Mesodermal cell (in vitro differentiated cells): ENCODE measurements around the gene CDH23.

Experiments
- H3K27ac ChIP-seq: 2 replicates; pipeline ENCODE4 v1.7.0; 2013; ENCODE audit warnings: mild to moderate bottlenecking, low read depth, low read length, moderate library complexity; ENCODE audit not compliant: severe bottlenecking
- H3K36me3 ChIP-seq: 2 replicates; pipeline ENCODE4 v1.7.1; 2013; ENCODE audit warnings: mild to moderate bottlenecking, low read length, moderate library complexity; ENCODE audit not compliant: control insufficient read depth, insufficient read depth
- H3K4me1 ChIP-seq: one replicate; pipeline ENCODE4 v1.7.1; 2013; ENCODE audit warnings: mild to moderate bottlenecking, low read length; ENCODE audit not compliant: insufficient read depth, control insufficient read depth, poor library complexity, severe bottlenecking
- H3K4me3 ChIP-seq: 2 replicates; pipeline ENCODE4 v1.7.0; 2013; ENCODE audit warnings: low read length, control low read depth, mild to moderate bottlenecking; ENCODE audit not compliant: insufficient read depth, poor library complexity, severe bottlenecking; ENCODE audit errors: extremely low read depth
- H3K9me3 ChIP-seq: 2 replicates; pipeline ENCODE4 v1.7.1; 2013; ENCODE audit warnings: mild to moderate bottlenecking, low read length, moderate library complexity; ENCODE audit not compliant: control insufficient read depth
- WGBS, 2 experiments: methylation state at CpG; one replicate each; pipeline ENCODE4 v1.1.5; 2013; ENCODE audit warnings: missing lambda C conversion rate in 2 of 2; ENCODE audit not compliant: insufficient coverage in 2 of 2; 5-methylcytosine and 5-hydroxymethylcytosine counted together

CDH23 gene

GRCh38 chr10:71457908-71458307 lies 61.2 kb downstream of the CDH23 start:
- WGBS, 2 experiments: 74 to 88% methylated on average over 4 of the region's 4 CpGs

DNA sequence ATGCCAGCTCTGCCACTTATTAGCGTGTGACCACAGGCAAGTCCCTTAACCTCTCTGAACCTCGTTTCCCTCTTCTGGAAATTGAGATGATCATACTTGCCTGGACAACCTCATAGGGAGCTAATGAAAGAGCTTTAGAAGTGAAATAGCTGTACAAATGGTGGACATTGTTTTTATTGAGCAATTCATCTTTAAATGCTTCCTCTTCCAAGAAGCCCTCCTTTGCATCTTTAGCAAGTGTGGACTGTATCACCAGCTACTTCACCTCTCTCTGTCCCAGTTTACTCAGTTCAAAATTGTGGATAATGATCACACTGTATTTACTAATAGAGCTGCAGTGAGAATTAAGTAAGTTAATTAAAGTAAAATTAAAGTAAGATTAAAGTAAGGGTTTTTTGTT lies 61.7 kb downstream of the CDH23 start:
- no CpG with 5 or more reads among the region's 2 CpGs for WGBS, 2 experiments

More at GRCh38 chr10:71457908-71458307, 61.2 kb downstream of the CDH23 start:
- Histone ChIP-seq H3K4me1 (no peaks in the 10 kb centered on the region), H3K27ac (no peak overlapping the region), H3K4me3 (no peak overlapping the region), H3K36me3 (no peaks in the 10 kb centered on the region), H3K9me3 (no peaks in the 10 kb centered on the region)

DNA sequence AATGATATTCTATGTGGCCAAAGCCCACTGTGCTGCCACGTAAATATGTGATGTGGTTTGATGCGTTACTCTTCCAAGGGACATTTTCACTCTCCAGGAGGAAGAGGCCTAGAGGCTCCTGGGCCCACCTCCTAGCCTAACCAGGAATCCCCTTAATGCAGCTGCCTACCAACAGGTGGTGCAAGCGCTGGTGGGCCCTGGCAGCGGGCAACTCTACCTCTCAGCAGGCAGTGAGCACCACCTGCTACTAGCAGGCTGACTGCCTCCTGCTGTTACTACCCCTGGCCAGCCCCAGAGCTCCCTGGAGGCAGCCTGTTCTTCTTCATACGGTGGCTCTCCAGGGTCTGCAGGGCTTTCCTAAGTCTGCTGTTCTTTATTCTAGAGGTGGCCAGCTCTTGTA lies 62.8 kb downstream of the CDH23 start:
- WGBS, 2 experiments: 87 to 89% methylated on average over 5 of the region's 5 CpGs
- no peaks in the 10 kb centered on the region for H3K36me3 ChIP-seq
- H3K4me1 ChIP-seq: no peaks in the 10 kb centered on the region
- no peak overlapping the region for H3K4me3 ChIP-seq
- no peak overlapping the region for H3K27ac ChIP-seq
- H3K9me3 ChIP-seq: no peaks in the 10 kb centered on the region

More for the DNA sequence above, 61.7 kb downstream of the CDH23 start:
- Histone ChIP-seq H3K36me3 (no peaks in the 10 kb centered on the region), H3K9me3 (no peaks in the 10 kb centered on the region), H3K4me1 (no peaks in the 10 kb centered on the region), H3K27ac (no peak overlapping the region), H3K4me3 (no peak overlapping the region)

- whole genome bisulfite sequencing, 2 experiments: 84 to 91% methylated on average over 7 to 9 of the region's 9 CpGs
- no peaks in the 10 kb centered on the region for H3K36me3 ChIP-seq
- no peak overlapping the region for H3K4me3 ChIP-seq
- H3K27ac ChIP-seq: no peak overlapping the region
- no peaks in the 10 kb centered on the region for H3K4me1 ChIP-seq
- H3K9me3 ChIP-seq: no peaks in the 10 kb centered on the region
Measured at GRCh38 chr10:71460615-71461014, 63.9 kb downstream of the CDH23 start.

DNA sequence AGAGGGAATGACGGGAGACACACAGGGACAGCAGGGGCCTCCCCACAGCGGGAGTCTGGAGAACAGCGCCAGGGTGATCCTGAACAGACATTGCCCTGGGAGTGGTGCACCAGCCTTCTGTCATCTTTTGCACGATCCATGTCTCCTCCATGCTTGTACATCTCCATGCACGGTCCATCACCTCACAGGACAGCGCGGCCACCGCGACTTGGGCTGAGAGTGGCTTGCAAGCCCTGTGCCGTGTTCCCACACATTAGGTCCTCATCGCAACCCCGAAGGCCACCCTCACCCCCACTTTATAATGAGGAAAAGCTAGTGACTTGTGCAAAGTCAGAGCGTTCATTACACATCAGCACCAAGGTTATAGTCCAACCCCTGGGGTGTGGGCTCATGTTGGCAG lies 64.7 kb downstream of the CDH23 start:
- H3K9me3 ChIP-seq: no peaks in the 10 kb centered on the region
- WGBS, 2 experiments: 83 to 86% methylated on average over 6 to 13 of the region's 13 CpGs
- no peak overlapping the region for H3K4me3 ChIP-seq
- no peak overlapping the region for H3K27ac ChIP-seq
- H3K4me1 ChIP-seq: no peaks in the 10 kb centered on the region
- no peaks in the 10 kb centered on the region for H3K36me3 ChIP-seq

GRCh38 chr10:71462062-71462935 lies 65.6 kb downstream of the CDH23 start:
- no peak overlapping the region for H3K4me3 ChIP-seq
- no peaks in the 10 kb centered on the region for H3K36me3 ChIP-seq
- WGBS, 2 experiments: 87 to 90% methylated on average over 15 to 19 of the region's 19 CpGs
- H3K27ac ChIP-seq: no peak overlapping the region
- H3K4me1 ChIP-seq: no peaks in the 10 kb centered on the region
- H3K9me3 ChIP-seq: no peaks in the 10 kb centered on the region

DNA sequence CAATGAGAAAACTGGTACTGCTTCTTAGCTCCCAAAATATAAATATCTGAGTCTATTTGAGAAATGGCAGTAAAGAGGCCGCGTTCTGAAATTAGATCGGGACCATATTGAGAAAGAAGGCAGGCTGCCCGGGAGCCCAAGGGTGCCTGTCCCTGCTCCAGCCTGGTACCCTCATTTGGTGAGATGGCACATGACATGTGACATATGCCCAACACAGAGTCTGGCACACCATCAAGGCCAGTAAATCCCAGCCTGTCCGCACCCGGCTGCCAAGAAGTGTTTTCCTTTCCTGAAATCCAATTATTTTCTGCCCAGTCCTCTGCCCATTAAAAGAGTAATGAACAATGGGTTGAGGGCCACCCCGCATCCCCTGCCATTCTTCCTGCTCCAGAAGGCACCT lies 66.4 kb downstream of the CDH23 start:
- Histone ChIP-seq H3K27ac (no peak overlapping the region), H3K9me3 (no peaks in the 10 kb centered on the region), H3K4me3 (no peak overlapping the region), H3K36me3 (no peaks in the 10 kb centered on the region), H3K4me1 (no peaks in the 10 kb centered on the region)
- 96 to 97% methylated on average over 4 of the region's 7 CpGs for WGBS, 2 experiments

- 77 to 87% methylated on average over 7 to 9 of the region's 18 CpGs for WGBS, 2 experiments
- H3K9me3 ChIP-seq: no peaks in the 10 kb centered on the region
- H3K4me3 ChIP-seq: no peak overlapping the region
- H3K4me1 ChIP-seq: no peaks in the 10 kb centered on the region
- H3K36me3 ChIP-seq: no peaks in the 10 kb centered on the region
- no peak overlapping the region for H3K27ac ChIP-seq
Measured at GRCh38 chr10:71465551-71466252, 69.0 kb downstream of the CDH23 start.

- Histone ChIP-seq H3K36me3 (no peaks in the 10 kb centered on the region), H3K27ac (no peak overlapping the region), H3K9me3 (no peaks in the 10 kb centered on the region), H3K4me1 (no peaks in the 10 kb centered on the region), H3K4me3 (no peak overlapping the region)
- 85 to 98% methylated on average over 5 to 6 of the region's 6 CpGs for WGBS, 2 experiments
Measured at GRCh38 chr10:71466330-71466729, 69.6 kb downstream of the CDH23 start.

- Histone ChIP-seq H3K36me3 (no peaks in the 10 kb centered on the region), H3K4me1 (no peaks in the 10 kb centered on the region), H3K9me3 (no peaks in the 10 kb centered on the region), H3K27ac (no peak overlapping the region), H3K4me3 (no peak overlapping the region)
- 85 to 86% methylated on average over 4 to 5 of the region's 7 CpGs for WGBS, 2 experiments
Measured at GRCh38 chr10:71467161-71467560, 70.4 kb downstream of the CDH23 start.
